ENCODE measurements around the gene DPP8.
"Not testable (repeated sequence)": the region's sequence is repeated elsewhere in the genome, so short reads cannot be mapped to it uniquely, and the experiment has no call there.

Gene DPP8

GRCh38 chr15:65553691-65554090 is 36.2 kb upstream of the DPP8 start:
- Histone ChIP-seq H2AFZ (ENCODE audit: low read length) (no peak overlapping the region), H3K36me3 (ENCODE audit: insufficient read depth, low read length) (peaks cover 63% of the 10 kb centered on the region), H3K4me2 (ENCODE audit: low read length) (no peak overlapping the region), H3F3A (ENCODE audit: insufficient read depth, low read length) (no peaks in the 10 kb centered on the region; the same call in 1 of the 2 replicates), H3K79me2 (ENCODE audit: insufficient read depth, low read length) (peaks cover 16% of the 10 kb centered on the region), H3K9ac (ENCODE audit: low read length) (no peak overlapping the region), H3K4me3 (ENCODE audit: low read depth, low read length, poor library complexity, severe bottlenecking) (no peak overlapping the region), H3K9me3 (ENCODE audit: low read length) (no peaks in the 10 kb centered on the region), H3K4me1 (ENCODE audit: insufficient read depth, low read length, severe bottlenecking) (no peaks in the 10 kb centered on the region), H3K9me2 (ENCODE audit: low read depth, low read length) (no peaks in the 10 kb centered on the region), H3K27ac (ENCODE audit: low read depth, low read length, poor library complexity, severe bottlenecking) (no peak overlapping the region), H4K20me1 (ENCODE audit: insufficient read depth, low read length) (no peaks in the 10 kb centered on the region), H3K27me3 (ENCODE audit: insufficient read depth, low read length) (no peaks in the 10 kb centered on the region)
- TF ChIP-seq CTCF (IDR thresholded peaks at IDR 0.05; ENCODE audit: low read length), result no peak
- TF ChIP-seq EZH2 (IDR thresholded peaks at IDR 0.05; ENCODE audit: borderline replicate concordance, low read length), result no peak

GRCh38 chr15:65552851-65553250 is 35.4 kb upstream of the DPP8 start:
- H4K20me1 ChIP-seq (ENCODE audit: insufficient read depth, low read length); H3K4me1 ChIP-seq (ENCODE audit: insufficient read depth, low read length, severe bottlenecking); H3K9me2 ChIP-seq (ENCODE audit: low read depth, low read length); H3K27me3 ChIP-seq (ENCODE audit: insufficient read depth, low read length); H3K4me3 ChIP-seq (ENCODE audit: low read depth, low read length, poor library complexity, severe bottlenecking); H3F3A ChIP-seq (ENCODE audit: insufficient read depth, low read length); H3K4me2 ChIP-seq (ENCODE audit: low read length); H2AFZ ChIP-seq (ENCODE audit: low read length); H3K9ac ChIP-seq (ENCODE audit: low read length); H3K9me3 ChIP-seq (ENCODE audit: low read length); H3K27ac ChIP-seq (ENCODE audit: low read depth, low read length, poor library complexity, severe bottlenecking): not testable (repeated sequence)
- Histone ChIP-seq H3K36me3 (ENCODE audit: insufficient read depth, low read length) (peaks cover 54% of the 10 kb centered on the region), H3K79me2 (ENCODE audit: insufficient read depth, low read length) (peaks cover 23% of the 10 kb centered on the region)

GRCh38 chr15:65551183-65551582 is 33.7 kb upstream of the DPP8 start:
- TF ChIP-seq CTCF (IDR thresholded peaks at IDR 0.05; ENCODE audit: low read length) (no peak), EZH2 (IDR thresholded peaks at IDR 0.05; ENCODE audit: borderline replicate concordance, low read length) (no peak)
- no peak overlapping the region for H3K4me2 ChIP-seq (ENCODE audit: low read length)
- H3K36me3 ChIP-seq (ENCODE audit: insufficient read depth, low read length), result peaks cover 38% of the 10 kb centered on the region; the same call in 1 of the 2 replicates
- H3K79me2 ChIP-seq (ENCODE audit: insufficient read depth, low read length), result peaks cover 36% of the 10 kb centered on the region
- no peaks in the 10 kb centered on the region for H3K9me2 ChIP-seq (ENCODE audit: low read depth, low read length)
- no peak overlapping the region for H3K4me3 ChIP-seq (ENCODE audit: low read depth, low read length, poor library complexity, severe bottlenecking)
- H3F3A ChIP-seq (ENCODE audit: insufficient read depth, low read length), result no peaks in the 10 kb centered on the region
- no peak overlapping the region for H3K27ac ChIP-seq (ENCODE audit: low read depth, low read length, poor library complexity, severe bottlenecking)
- no peak overlapping the region for H2AFZ ChIP-seq (ENCODE audit: low read length)
- no peaks in the 10 kb centered on the region for H3K9me3 ChIP-seq (ENCODE audit: low read length)
- no peaks in the 10 kb centered on the region for H3K4me1 ChIP-seq (ENCODE audit: insufficient read depth, low read length, severe bottlenecking)
- no peaks in the 10 kb centered on the region for H4K20me1 ChIP-seq (ENCODE audit: insufficient read depth, low read length)
- no peaks in the 10 kb centered on the region for H3K27me3 ChIP-seq (ENCODE audit: insufficient read depth, low read length)
- H3K9ac ChIP-seq (ENCODE audit: low read length), result no peak overlapping the region

- Histone ChIP-seq H3K27ac (ENCODE audit: low read depth, low read length, poor library complexity, severe bottlenecking) (no peak overlapping the region), H3K36me3 (ENCODE audit: insufficient read depth, low read length) (peaks cover 33% of the 10 kb centered on the region; the same call in 1 of the 2 replicates), H3F3A (ENCODE audit: insufficient read depth, low read length) (no peaks in the 10 kb centered on the region), H3K4me1 (ENCODE audit: insufficient read depth, low read length, severe bottlenecking) (no peaks in the 10 kb centered on the region), H3K9me2 (ENCODE audit: low read depth, low read length) (no peaks in the 10 kb centered on the region), H3K4me3 (ENCODE audit: low read depth, low read length, poor library complexity, severe bottlenecking) (no peak overlapping the region), H3K79me2 (ENCODE audit: insufficient read depth, low read length) (peaks cover 41% of the 10 kb centered on the region), H3K4me2 (ENCODE audit: low read length) (no peak overlapping the region), H2AFZ (ENCODE audit: low read length) (no peak overlapping the region), H3K27me3 (ENCODE audit: insufficient read depth, low read length) (no peaks in the 10 kb centered on the region), H4K20me1 (ENCODE audit: insufficient read depth, low read length) (no peaks in the 10 kb centered on the region), H3K9ac (ENCODE audit: low read length) (no peak overlapping the region), H3K9me3 (ENCODE audit: low read length) (no peaks in the 10 kb centered on the region)
- no peak for TF ChIP-seq CTCF (IDR thresholded peaks at IDR 0.05; ENCODE audit: low read length)
- TF ChIP-seq EZH2 (IDR thresholded peaks at IDR 0.05; ENCODE audit: borderline replicate concordance, low read length), result no peak
Measured at GRCh38 chr15:65550681-65551098, 33.2 kb upstream of the DPP8 start.

- H3K27me3 ChIP-seq (ENCODE audit: insufficient read depth, low read length); H3K9ac ChIP-seq (ENCODE audit: low read length); H2AFZ ChIP-seq (ENCODE audit: low read length); H3K4me1 ChIP-seq (ENCODE audit: insufficient read depth, low read length, severe bottlenecking); H3K4me2 ChIP-seq (ENCODE audit: low read length); H3K9me3 ChIP-seq (ENCODE audit: low read length); H3F3A ChIP-seq (ENCODE audit: insufficient read depth, low read length); H3K4me3 ChIP-seq (ENCODE audit: low read depth, low read length, poor library complexity, severe bottlenecking); H4K20me1 ChIP-seq (ENCODE audit: insufficient read depth, low read length); H3K27ac ChIP-seq (ENCODE audit: low read depth, low read length, poor library complexity, severe bottlenecking); H3K9me2 ChIP-seq (ENCODE audit: low read depth, low read length): not testable (repeated sequence)
- Histone ChIP-seq H3K79me2 (ENCODE audit: insufficient read depth, low read length) (peaks cover 53% of the 10 kb centered on the region), H3K36me3 (ENCODE audit: insufficient read depth, low read length) (peaks cover 20% of the 10 kb centered on the region; the same call in 1 of the 2 replicates)
Measured at GRCh38 chr15:65549288-65549687, 31.8 kb upstream of the DPP8 start.

Data from OCI-LY1 (cell line).